OCI-LY7 (cell line): ENCODE results near the gene COL11A2.

Source experiments
- CTCF ChIP-seq: fragments of 200-600 bp; sonication (generic); conservative IDR thresholded peaks from 2 replicates; pipeline ENCODE4 v1.5.1; 2014; ENCODE audit warnings: mild to moderate bottlenecking, antibody characterized with exemption, low read length, moderate library complexity, mixed read lengths
- EZH2phosphoT487 ChIP-seq: fragments of 200-600 bp; sonication (generic); IDR thresholded peaks from 2 replicates; pipeline ENCODE4 v1.6.1; 2018; ENCODE audit warnings: low read depth, borderline replicate concordance, mild to moderate bottlenecking, mixed run types, antibody characterized with exemption, low read length, moderate library complexity, mixed read lengths

GRCh38 chr6:33177552-33178446 is 14.5 kb downstream of the COL11A2 start:
- TF ChIP-seq CTCF (no peak), EZH2phosphoT487 (no peak)
